Stimulated activated CD4-positive, alpha-beta T cell treated with anti-CD3 and anti-CD28 coated beads, Interleukin-4, amount 100 ng/mL, for 1 hour (primary cell): ENCODE data around the gene ENAH.

Experiments used
- DNase-seq: peaks from one replicate; pipeline ENCODE4 v3.0.0-alpha.2; 2020

ENAH gene

DNA sequence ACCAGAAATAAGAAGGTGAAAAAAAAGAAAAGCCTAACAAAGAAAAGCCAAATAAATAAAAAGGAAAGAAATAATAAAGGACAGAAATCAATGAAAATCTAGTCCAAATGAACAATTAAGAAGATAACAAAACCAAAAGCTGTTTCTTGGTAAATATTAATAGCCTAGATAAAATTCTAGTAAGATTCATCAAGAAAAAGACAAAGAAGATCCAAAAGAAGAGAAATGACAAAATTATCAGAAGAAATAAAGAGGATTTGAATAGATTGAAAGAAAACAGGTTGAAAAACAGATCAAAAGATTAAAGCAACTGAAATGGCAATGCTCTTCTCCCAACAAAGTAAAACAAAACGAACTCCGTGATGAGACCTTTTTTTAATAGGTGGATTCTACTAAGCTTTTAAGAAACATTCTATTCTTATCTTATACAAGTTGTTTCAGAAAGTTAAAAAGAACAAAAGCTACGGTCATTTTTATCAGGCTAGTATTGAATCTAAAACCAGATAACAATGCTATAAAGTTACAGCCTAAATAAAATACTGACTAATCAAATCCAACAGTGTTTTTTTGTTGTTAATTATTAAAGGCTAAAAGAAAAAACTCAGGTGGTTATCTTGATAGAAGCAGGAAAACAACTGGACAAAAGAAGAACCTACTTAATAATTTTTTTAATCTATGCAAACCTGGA lies 50.9 kb downstream of the ENAH start:
- DNase-seq: no peak

- no peak for DNase-seq
These were observed 54.1 kb downstream of the ENAH start for GRCh38 chr1:225598847-225599246.

- no peak for DNase-seq
These were observed 54.9 kb downstream of the ENAH start for GRCh38 chr1:225597926-225598575.

- no peak for DNase-seq
These were observed 56.2 kb downstream of the ENAH start for GRCh38 chr1:225596736-225597135.

DNA sequence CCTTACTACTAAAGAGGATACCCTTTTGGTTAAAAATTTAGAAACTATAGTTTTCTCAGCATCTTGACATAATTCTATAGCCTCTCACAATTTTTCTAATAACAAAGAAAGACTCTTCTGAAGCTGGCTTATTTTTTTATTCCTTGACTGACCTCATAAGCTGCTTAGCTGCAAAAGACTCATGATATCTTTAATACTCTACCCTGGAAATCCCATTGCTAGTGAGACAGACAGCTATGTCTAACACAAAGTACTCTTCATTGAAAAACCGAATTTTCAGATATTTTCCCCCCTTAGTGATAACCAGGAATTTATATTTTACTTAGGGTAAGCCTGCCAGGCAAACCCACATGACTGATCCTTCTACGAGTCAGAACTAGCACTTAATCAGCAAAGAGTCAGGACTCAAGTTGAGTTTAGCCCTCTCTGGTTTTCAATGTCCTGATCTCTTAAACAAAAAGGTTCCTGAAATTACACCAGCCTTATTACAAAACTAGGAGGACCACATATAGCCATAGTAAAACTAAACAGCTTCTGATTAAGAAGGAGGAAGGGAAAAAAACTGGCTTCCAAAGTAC lies 56.9 kb downstream of the ENAH start:
- no peak for DNase-seq

- DNase-seq: no peak
These were observed 57.5 kb downstream of the ENAH start for GRCh38 chr1:225595452-225595851.

GRCh38 chr1:225593414-225593813 lies 59.5 kb downstream of the ENAH start:
- no peak for DNase-seq

- no peak for DNase-seq
These were observed 60.4 kb downstream of the ENAH start for GRCh38 chr1:225592362-225593025.

DNA sequence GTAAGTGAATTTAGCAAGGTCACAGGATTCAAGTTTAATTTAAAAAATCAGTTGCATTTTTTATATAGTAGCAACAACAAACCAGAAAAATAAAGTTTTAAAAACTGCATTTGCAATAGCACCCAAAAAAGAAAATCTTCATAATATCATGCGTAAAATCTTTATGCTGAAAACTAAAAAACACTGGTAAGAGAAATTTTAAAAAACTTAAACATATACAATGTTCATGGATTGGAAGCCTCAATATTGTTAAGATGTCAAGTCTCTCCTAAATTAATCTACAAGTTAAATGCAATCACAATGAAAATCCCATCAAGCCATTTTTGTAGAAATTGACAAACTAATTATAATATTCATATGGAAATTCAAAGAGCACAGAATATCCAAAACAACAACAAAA lies 65.6 kb downstream of the ENAH start:
- no peak for DNase-seq

GRCh38 chr1:225581186-225581585 lies 71.7 kb downstream of the ENAH start:
- no peak for DNase-seq

DNA sequence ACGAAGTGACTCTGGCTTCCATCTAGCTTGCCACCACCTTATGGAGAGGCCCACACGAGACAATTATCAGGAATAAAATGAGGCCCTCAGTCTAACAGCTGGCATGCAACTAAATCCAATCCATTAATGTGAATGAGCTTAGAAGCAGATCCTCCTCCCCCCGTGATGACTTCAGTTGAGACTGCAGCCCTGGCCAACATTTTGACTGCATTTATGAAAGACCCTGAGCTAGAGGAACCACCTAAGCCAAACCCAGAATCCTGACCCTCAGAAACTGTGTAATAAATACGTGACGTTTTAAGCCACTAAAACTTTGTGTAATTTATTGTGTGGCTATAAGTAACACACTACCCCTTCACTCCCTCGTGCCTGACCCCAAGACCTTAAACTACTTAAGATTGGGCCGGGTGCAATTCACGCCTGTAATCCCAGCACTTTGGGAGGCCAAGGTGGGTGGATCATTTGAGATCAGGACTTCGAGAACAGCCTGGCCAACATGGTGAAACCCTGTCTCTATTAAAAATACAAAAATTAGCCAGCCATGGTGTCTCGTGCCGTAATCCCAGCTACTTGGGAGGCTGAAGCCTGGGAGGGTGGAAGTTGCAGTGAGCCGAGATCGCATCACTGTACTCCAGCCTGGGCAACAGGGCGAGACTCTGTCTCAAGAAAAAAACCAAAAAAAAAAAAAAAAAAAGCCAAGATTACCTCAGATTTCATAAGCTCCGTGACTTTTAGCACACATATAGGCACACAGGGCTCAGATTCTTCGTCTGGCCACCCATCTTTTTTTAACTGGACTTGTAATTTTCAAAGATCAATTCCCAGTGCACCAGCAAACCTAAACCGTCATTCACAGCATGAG lies 72.5 kb downstream of the ENAH start:
- no peak for DNase-seq

DNA sequence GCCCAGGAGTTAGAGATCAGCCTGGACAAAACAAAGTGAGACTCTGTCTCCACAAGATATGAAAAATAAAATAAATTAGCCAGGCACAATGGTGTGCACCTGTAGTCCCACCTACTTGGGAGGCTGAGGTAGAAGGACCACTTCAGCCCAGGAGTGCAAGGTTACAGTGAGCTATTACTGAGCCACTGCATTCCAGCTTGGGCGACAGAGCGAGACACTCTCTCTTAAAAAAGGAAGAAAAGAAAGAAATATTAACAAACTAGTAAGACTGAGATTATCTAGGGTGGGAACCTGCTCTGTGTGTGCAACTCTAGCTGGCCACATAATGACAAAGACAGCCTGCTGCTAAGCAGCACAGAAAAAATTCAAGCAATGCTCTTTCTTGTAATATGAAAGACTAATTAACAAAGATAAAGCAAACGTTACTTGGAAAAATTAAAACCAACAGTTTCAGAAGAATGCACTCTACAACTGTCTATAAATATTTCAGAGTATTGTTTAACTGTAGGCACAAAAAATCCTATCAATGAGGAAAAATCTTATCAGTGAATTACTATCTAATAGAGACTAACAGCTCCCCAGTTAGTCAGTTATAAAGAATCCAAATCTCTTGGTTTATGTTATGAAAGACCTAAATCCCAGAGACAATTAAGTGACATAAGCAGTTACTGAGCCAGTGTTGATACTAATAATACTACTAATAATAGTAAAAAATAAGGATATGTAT lies 74.5 kb downstream of the ENAH start:
- no peak for DNase-seq

- DNase-seq: no peak
These were observed 75.7 kb downstream of the ENAH start for GRCh38 chr1:225577241-225577640.

DNA sequence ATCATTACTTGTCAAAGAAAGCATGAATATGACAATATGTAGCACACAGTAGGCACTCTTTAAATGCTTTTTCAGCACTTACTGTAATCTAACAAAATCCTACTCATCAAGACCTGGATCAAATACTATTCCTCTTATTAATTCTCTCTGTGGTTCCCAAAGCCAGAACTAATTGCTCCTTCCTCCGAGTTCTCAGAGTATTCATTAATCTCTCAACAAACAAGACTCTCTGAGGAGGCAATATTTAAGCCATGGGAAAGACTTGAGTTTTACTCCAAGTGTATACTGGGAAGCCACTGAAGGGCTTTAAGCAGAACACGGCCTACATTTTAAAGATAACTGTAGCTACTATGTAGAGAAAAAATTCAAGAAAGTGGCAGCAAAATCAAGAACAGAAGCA lies 79.7 kb downstream of the ENAH start:
- DNase-seq: no peak

GRCh38 chr1:225572422-225572821 lies 80.5 kb downstream of the ENAH start:
- no peak for DNase-seq

DNA sequence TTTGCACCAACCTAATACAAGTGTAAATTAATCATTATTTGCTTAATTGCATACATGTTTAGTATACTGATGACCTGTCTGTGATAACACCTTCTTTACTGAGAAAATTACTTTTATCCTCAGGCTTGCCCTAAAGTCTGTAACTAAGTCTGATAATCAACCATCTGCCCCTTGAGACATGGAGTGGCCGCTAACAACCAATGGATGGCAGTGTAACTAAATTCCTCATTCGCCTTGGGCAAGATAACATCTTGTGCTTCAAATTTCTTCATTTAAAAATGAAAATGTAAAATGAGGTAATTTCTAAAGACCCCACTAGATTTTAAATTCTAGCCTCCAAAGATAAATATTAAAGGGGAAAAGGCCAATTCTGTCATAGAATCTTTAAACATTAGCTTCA lies 85.1 kb downstream of the ENAH start:
- DNase-seq: no peak

DNA sequence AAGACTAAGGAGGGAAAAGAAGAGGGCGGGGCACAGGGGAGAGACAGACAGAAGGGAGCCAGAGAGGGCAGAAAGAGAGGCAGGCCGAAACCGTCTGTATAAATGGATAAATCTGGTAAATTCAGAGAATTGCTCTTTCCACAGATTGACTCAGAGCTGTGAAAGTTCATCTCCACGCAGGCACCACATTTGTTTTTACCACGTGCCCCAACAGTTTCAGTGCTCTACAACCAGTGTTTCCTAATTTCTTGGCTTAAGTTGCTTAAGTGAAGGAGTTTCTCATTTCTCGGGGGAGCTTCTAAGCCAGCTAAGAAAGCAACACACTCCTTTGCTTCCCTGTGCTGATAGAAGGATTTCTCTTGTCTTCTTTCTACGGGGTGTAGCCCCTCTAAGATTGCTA lies 87.1 kb downstream of the ENAH start:
- DNase-seq: no peak

DNA sequence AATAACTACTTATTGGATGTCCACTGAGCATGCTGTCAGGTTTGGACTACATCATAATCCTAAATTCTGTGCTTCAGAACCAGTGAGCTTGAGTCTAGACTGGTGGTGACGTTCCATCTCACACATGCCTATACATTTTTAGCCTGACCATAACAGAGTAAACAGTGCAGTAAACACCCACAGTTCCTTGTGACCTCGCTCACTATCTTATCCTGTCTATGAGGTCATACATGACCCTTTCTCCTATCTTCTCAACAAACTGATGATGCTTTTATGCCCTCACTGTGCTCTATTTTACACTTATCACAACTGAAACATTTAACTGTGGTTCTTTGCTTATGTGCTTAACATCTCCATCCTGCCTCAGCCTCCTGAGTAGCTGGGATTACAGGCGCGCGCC lies 91.2 kb downstream of the ENAH start:
- no peak for DNase-seq

DNA sequence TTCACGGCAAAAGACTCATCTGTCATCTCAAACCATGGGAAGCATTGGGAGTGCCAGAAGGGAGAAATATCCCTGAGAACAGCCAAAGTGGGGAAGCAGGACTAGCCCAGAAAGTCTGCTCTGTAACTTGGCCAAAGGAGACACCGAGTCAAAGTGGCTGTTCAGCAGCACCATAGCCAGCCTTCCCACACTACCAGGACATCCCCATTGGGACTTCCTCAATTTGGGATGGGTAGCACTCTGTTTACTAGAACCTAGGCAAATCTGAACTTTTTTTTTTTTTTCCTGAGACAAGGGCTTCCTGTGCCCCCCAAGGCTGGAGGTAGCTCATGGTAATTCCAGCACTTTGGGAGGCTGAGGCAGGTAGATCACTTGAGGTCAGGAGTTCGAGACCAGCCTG lies 93.0 kb downstream of the ENAH start:
- DNase-seq: no peak

DNA sequence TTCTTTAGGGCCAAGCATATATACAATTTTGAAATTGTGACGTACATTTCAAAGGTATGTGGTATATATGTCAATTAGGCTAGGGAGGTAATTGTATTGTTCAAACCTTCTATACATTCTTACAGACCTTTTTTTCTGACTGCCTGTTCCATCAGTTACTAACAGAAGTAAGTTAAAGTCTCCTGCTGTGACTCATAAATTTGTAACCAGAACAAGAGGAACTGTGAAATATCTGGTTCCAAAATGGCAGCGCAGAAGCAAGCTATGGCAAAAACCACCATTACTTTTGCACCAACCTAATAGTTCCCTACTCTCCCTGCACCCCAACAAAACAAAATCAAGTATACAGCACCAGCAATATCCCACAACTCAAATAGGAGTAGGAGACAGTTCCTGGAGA lies 93.6 kb downstream of the ENAH start:
- no peak for DNase-seq

- DNase-seq: no peak
These were observed 96.2 kb downstream of the ENAH start for GRCh38 chr1:225556694-225557093.

DNA sequence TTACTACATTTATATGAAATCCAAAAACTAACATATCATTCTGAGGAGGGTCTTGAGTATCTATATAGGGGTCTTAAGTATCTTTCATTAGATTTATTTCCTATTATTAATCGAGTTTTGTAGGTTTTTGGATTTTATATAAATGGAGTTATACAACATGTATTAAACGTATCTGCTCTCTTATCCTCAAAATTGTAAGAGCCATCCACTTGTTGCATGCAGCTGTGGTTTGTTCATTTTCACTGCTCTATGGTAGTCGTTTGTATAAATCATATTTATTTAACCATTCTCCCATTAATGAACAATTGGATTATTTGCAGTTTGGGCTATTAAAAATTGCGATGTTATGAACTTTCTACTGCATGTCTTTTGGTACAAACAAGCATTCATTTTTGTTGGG lies 97.1 kb downstream of the ENAH start:
- DNase-seq: no peak
